ENCODE measurements around the gene DRAXIN.

DNA sequence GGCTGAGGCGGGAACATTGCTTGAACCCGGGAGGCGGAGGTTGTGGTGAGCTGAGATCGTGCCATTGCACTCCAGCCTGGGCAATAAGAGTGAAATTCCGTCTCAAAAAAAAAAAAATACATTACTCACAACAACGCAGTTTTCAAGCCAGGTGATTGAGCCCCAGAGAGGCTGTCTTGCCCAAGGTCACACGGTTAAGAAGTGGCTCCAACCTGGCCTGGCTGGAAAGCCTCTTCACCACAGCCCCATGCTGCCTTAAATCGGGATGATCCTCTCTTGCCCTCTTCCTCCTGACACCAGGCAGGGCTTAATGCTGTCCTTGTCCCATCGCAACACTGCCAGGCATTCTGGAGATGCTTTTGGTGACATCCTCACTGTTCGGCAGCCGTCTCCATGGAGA lies 21.6 kb downstream of the DRAXIN start:
- TF ChIP-seq, protein P1, sequence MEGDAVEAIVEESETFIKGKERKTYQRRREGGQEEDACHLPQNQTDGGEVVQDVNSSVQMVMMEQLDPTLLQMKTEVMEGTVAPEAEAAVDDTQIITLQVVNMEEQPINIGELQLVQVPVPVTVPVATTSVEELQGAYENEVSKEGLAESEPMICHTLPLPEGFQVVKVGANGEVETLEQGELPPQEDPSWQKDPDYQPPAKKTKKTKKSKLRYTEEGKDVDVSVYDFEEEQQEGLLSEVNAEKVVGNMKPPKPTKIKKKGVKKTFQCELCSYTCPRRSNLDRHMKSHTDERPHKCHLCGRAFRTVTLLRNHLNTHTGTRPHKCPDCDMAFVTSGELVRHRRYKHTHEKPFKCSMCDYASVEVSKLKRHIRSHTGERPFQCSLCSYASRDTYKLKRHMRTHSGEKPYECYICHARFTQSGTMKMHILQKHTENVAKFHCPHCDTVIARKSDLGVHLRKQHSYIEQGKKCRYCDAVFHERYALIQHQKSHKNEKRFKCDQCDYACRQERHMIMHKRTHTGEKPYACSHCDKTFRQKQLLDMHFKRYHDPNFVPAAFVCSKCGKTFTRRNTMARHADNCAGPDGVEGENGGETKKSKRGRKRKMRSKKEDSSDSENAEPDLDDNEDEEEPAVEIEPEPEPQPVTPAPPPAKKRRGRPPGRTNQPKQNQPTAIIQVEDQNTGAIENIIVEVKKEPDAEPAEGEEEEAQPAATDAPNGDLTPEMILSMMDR (IDR thresholded peaks at IDR 0.05; ENCODE audit: low read depth, low read length): no peak
- no peak for TF ChIP-seq EZH2phosphoT487 (IDR thresholded peaks at IDR 0.05; ENCODE audit: low read depth)
